Measurements from ENCODE around the gene LRRC49.

GRCh38 chr15:71054286-71054952, 161.8 kb downstream of the LRRC49 start:
- TF ChIP-seq CTCF (conservative IDR thresholded peaks at IDR 0.05; ENCODE audit: low read depth, low read length) (no peak), EZH2 (IDR thresholded peaks at IDR 0.05; ENCODE audit: borderline replicate concordance, low read depth, low read length, poor library complexity, severe bottlenecking) (no peak)
